GM12892 (cell line): ENCODE measurements around the gene CEBPE.

Experiments
- DNase-seq: peaks from one replicate; pipeline ENCODE4 v3.0.0; 2011; ENCODE audit not compliant: insufficient read length
- FAIRE-seq: peaks from 2 replicates; lab custom pipeline; 2011; peaks lifted over from hg19 to GRCh38; lab: Jason Lieb, UNC
- POLR2A ChIP-seq: IDR thresholded peaks from 2 replicates; pipeline ENCODE4 v1.6.1; 2011; ENCODE audit warnings: low read depth, low read length, control low read depth
- POLR2AphosphoS5 ChIP-seq: IDR thresholded peaks from 2 replicates; pipeline ENCODE4 v1.6.1; 2011; ENCODE audit warnings: low read depth, low read length, control low read depth
- TAF1 ChIP-seq: IDR thresholded peaks from 2 replicates; pipeline ENCODE4 v1.6.1; 2011; ENCODE audit warnings: low read depth, mild to moderate bottlenecking, control low read depth, low read length, borderline replicate concordance

The CEBPE gene

GRCh38 chr14:23093991-23094665, 24.9 kb downstream of the CEBPE start:
- DNase-seq (no peak), FAIRE-seq (peak; percentile 87)
- TF ChIP-seq TAF1 (no peak), POLR2A (no peak), POLR2AphosphoS5 (no peak)

- FAIRE-seq (no peak), DNase-seq (no peak)
- no peak for TF ChIP-seq POLR2AphosphoS5
- no peak for TF ChIP-seq TAF1
- TF ChIP-seq POLR2A: no peak
These were observed 25.5 kb downstream of the CEBPE start for GRCh38 chr14:23093526-23093925.

- DNase-seq: no peak
- TF ChIP-seq POLR2A (no peak), TAF1 (no peak), POLR2AphosphoS5 (no peak)
- no peak for FAIRE-seq
These were observed 26.0 kb downstream of the CEBPE start for GRCh38 chr14:23093104-23093503.

GRCh38 chr14:23091294-23092225, 27.5 kb downstream of the CEBPE start:
- no peak for TF ChIP-seq POLR2A
- no peak for TF ChIP-seq POLR2AphosphoS5
- no peak for TF ChIP-seq TAF1
- FAIRE-seq (no peak), DNase-seq (no peak)

- TF ChIP-seq TAF1 (no peak), POLR2AphosphoS5 (no peak), POLR2A (no peak)
These were observed 28.8 kb downstream of the CEBPE start for GRCh38 chr14:23090254-23090636.

GRCh38 chr14:23089498-23090253, 29.4 kb downstream of the CEBPE start:
- TF ChIP-seq POLR2A: no peak
- no peak for TF ChIP-seq POLR2AphosphoS5
- DNase-seq: no peak
- FAIRE-seq: no peak

More at GRCh38 chr14:23090254-23090636, 28.8 kb downstream of the CEBPE start:
- DNase-seq: no peak
- no peak for FAIRE-seq

GRCh38 chr14:23086565-23086964, 32.5 kb downstream of the CEBPE start:
- no peak for TF ChIP-seq TAF1
- TF ChIP-seq POLR2AphosphoS5: no peak
- no peak for TF ChIP-seq POLR2A
- DNase-seq: no peak
- no peak for FAIRE-seq

GRCh38 chr14:23085458-23085857, 33.6 kb downstream of the CEBPE start:
- TF ChIP-seq POLR2A: no peak
- no peak for TF ChIP-seq TAF1
- no peak for TF ChIP-seq POLR2AphosphoS5
- DNase-seq (no peak), FAIRE-seq (no peak)

- TF ChIP-seq POLR2A: no peak
- no peak for TF ChIP-seq TAF1
- TF ChIP-seq POLR2AphosphoS5: no peak
- no peak for FAIRE-seq
- DNase-seq: no peak
These were observed 38.6 kb downstream of the CEBPE start for GRCh38 chr14:23080474-23080873.

GRCh38 chr14:23079716-23080115, 39.3 kb downstream of the CEBPE start:
- TF ChIP-seq POLR2A: no peak
- TF ChIP-seq POLR2AphosphoS5: no peak
- TF ChIP-seq TAF1: no peak
- FAIRE-seq (no peak), DNase-seq (no peak)

GRCh38 chr14:23078692-23079116, 40.4 kb downstream of the CEBPE start:
- FAIRE-seq (no peak), DNase-seq (no peak)
- no peak for TF ChIP-seq POLR2AphosphoS5

- TF ChIP-seq TAF1 (no peak), POLR2A (no peak)
- no peak for FAIRE-seq
- no peak for DNase-seq
These were observed 41.1 kb downstream of the CEBPE start for GRCh38 chr14:23077962-23078361.
